ENCODE measurements around the gene SUCNR1. TPM values are rescaled to one million over a fixed set of nuclear protein-coding genes. Genes with fewer than 3 reads are reported as not detected.
"Not testable (repeated sequence)": the region's sequence is repeated elsewhere in the genome, so short reads cannot be mapped to it uniquely, and the experiment has no call there.

The SUCNR1 gene
- not detected for total RNA-seq

- no peak for DNase-seq
These were observed at the start of gene SUCNR1 for GRCh38 chr3:151873398-151873797. Gene SUCNR1, plus strand, starts transcription at chr3:151873643. Its CDS starts 6,250 bp downstream, at chr3:151879893.

- no peak for DNase-seq
These were observed 45.6 kb upstream of the SUCNR1 start for GRCh38 chr3:151827816-151828215.

- DNase-seq = no peak
These were observed 37.5 kb upstream of the SUCNR1 start for GRCh38 chr3:151835751-151836525.

GRCh38 chr3:151837057-151837456 is 36.4 kb upstream of the SUCNR1 start:
- no peak for DNase-seq

- DNase-seq = no peak
These were observed 34.7 kb upstream of the SUCNR1 start for GRCh38 chr3:151838574-151839312.

GRCh38 chr3:151839313-151839631 is 34.2 kb upstream of the SUCNR1 start:
- DNase-seq = no peak

GRCh38 chr3:151841801-151842200 is 31.6 kb upstream of the SUCNR1 start:
- no peak for DNase-seq

GRCh38 chr3:151843275-151843674 is 30.2 kb upstream of the SUCNR1 start:
- DNase-seq = no peak

- DNase-seq = no peak
These were observed 28.0 kb upstream of the SUCNR1 start for GRCh38 chr3:151845306-151845905.

GRCh38 chr3:151850065-151850464 is 23.4 kb upstream of the SUCNR1 start:
- DNase-seq = not testable (repeated sequence)

GRCh38 chr3:151852074-151852811 is 21.2 kb upstream of the SUCNR1 start:
- DNase-seq = no peak

GRCh38 chr3:151856118-151856517 is 17.3 kb upstream of the SUCNR1 start:
- no peak for DNase-seq

GRCh38 chr3:151856641-151857040 is 16.8 kb upstream of the SUCNR1 start:
- DNase-seq = no peak

- no peak for DNase-seq
These were observed 14.2 kb upstream of the SUCNR1 start for GRCh38 chr3:151859233-151859673.

- no peak for DNase-seq
These were observed 13.5 kb upstream of the SUCNR1 start for GRCh38 chr3:151859905-151860304.

- DNase-seq = no peak
These were observed 9.8 kb upstream of the SUCNR1 start for GRCh38 chr3:151863611-151864010.

GRCh38 chr3:151864423-151865101 is 8.9 kb upstream of the SUCNR1 start:
- DNase-seq = no peak

- DNase-seq = no peak
These were observed 6.6 kb upstream of the SUCNR1 start for GRCh38 chr3:151866711-151867410.

- no peak for DNase-seq
These were observed 5.8 kb upstream of the SUCNR1 start for GRCh38 chr3:151867666-151868065.

- no peak for DNase-seq
These were observed 4.3 kb upstream of the SUCNR1 start for GRCh38 chr3:151869181-151869580.

- DNase-seq = no peak
These were observed 1.6 kb upstream of the SUCNR1 start for GRCh38 chr3:151871639-151872468.

Data from effector CD4-positive, alpha-beta T cell (primary cell).